ENCODE measurements around the gene SPRY4. TPM values are rescaled to one million over a fixed set of nuclear protein-coding genes. Genes with fewer than 3 reads are reported as not detected.

Gene SPRY4
- total RNA-seq, 2 donors from 2014 or later, result 70.2 to 164 TPM

DNA sequence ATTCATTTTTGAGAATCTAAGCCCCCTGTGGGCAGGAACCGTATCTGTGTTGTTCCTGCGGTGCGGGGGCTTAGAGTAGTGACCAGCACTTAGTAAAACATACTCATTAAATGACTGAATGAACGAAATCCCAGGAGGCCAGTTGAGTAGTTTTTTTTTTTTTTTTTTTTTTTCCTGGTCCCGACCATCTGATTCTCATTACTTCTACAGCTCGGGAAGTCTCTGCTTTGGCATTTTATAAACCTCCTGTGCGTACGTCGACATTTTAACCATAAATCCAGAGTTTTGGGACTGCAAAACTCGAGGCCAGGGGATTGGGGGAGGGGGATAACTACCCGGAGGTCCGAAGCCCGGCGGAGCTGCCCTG lies 31.5 kb upstream of the SPRY4 start:
- DNase-seq, result no peak
- Histone ChIP-seq H3K36me3 (ENCODE audit: control insufficient read depth, insufficient read depth, low read length) (no peaks in the 10 kb centered on the region), H3K27me3 (ENCODE audit: control insufficient read depth, insufficient read depth, low read length, poor library complexity, severe bottlenecking) (no peaks in the 10 kb centered on the region), H3K4me3 (ENCODE audit: low read length) (peak overlapping the region; percentile 72), H3K9me3 (ENCODE audit: control insufficient read depth, low read length) (no peaks in the 10 kb centered on the region), H3K9ac (ENCODE audit: extremely low read depth, low read length, poor library complexity, severe bottlenecking) (peak overlapping the region; percentile 69), H3K27ac (ENCODE audit: low read depth, low read length) (peak overlapping the region; percentile 91), H3K4me1 (ENCODE audit: control insufficient read depth, insufficient read depth, low read length) (peaks cover 23% of the 10 kb centered on the region)
- Mint-ChIP-seq H3K4me3 (peak overlapping the region; percentile 50), H3K36me3 (ENCODE audit: low read depth) (peaks cover 3% of the 10 kb centered on the region), H3K27ac (peak overlapping the region; percentile 92), H3K4me1 (peaks cover 54% of the 10 kb centered on the region), H3K27me3 (ENCODE audit: insufficient read depth) (no peaks in the 10 kb centered on the region), H3K9me3 (no peaks in the 10 kb centered on the region)
- TF ChIP-seq CTCF (conservative IDR thresholded peaks at IDR 0.05), result no peak
- WGBS, 2 experiments (ENCODE audit: insufficient coverage in 1 of 2, insufficient read length in 1 of 2), result 10 to 16% methylated on average over 4 to 14 of the region's 14 CpGs

DNA sequence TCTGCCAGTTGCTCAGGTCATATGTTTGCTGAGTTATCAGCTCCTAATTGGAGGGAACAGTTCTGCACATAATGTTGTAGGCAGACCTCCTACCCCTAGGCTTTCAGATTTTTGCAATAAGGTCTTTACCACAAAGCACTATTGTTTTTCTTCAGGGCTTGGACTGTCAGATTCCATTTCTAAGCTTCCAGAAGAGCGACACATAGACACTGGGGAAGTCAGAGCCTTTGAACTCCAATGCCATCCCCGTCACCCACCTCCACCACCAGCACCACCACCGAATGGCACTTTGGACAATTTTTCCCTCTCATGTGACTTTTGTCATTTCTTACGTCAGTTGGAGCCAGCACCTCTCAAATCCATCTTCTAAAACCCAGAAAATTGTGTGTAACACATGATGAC lies 28.3 kb upstream of the SPRY4 start:
- Histone ChIP-seq H3K9ac (ENCODE audit: extremely low read depth, low read length, poor library complexity, severe bottlenecking) (no peak overlapping the region), H3K27me3 (ENCODE audit: control insufficient read depth, insufficient read depth, low read length, poor library complexity, severe bottlenecking) (no peaks in the 10 kb centered on the region), H3K4me1 (ENCODE audit: control insufficient read depth, insufficient read depth, low read length) (peaks cover 8% of the 10 kb centered on the region), H3K36me3 (ENCODE audit: control insufficient read depth, insufficient read depth, low read length) (no peaks in the 10 kb centered on the region), H3K4me3 (ENCODE audit: low read length) (no peak overlapping the region), H3K27ac (ENCODE audit: low read depth, low read length) (no peak overlapping the region), H3K9me3 (ENCODE audit: control insufficient read depth, low read length) (no peaks in the 10 kb centered on the region)
- Mint-ChIP-seq H3K4me1 (peaks cover 24% of the 10 kb centered on the region), H3K9me3 (peaks cover 2% of the 10 kb centered on the region), H3K4me3 (no peak overlapping the region), H3K36me3 (ENCODE audit: low read depth) (peaks cover 13% of the 10 kb centered on the region), H3K27ac (no peak overlapping the region), H3K27me3 (ENCODE audit: insufficient read depth) (no peaks in the 10 kb centered on the region)
- DNase-seq, result no peak
- no peak for TF ChIP-seq CTCF (conservative IDR thresholded peaks at IDR 0.05)
- 92 to 94% methylated on average over 1 to 4 of the region's 4 CpGs for WGBS, 2 experiments (ENCODE audit: insufficient coverage in 1 of 2, insufficient read length in 1 of 2)

GRCh38 chr5:142350021-142350420 lies 25.2 kb upstream of the SPRY4 start:
- Histone ChIP-seq H3K27ac (ENCODE audit: low read depth, low read length) (no peak overlapping the region), H3K4me1 (ENCODE audit: control insufficient read depth, insufficient read depth, low read length) (no peaks in the 10 kb centered on the region), H3K4me3 (ENCODE audit: low read length) (no peak overlapping the region), H3K9ac (ENCODE audit: extremely low read depth, low read length, poor library complexity, severe bottlenecking) (no peak overlapping the region), H3K36me3 (ENCODE audit: control insufficient read depth, insufficient read depth, low read length) (peaks cover 21% of the 10 kb centered on the region), H3K9me3 (ENCODE audit: control insufficient read depth, low read length) (peaks cover 25% of the 10 kb centered on the region), H3K27me3 (ENCODE audit: control insufficient read depth, insufficient read depth, low read length, poor library complexity, severe bottlenecking) (no peaks in the 10 kb centered on the region)
- Mint-ChIP-seq H3K27ac (no peak overlapping the region), H3K4me3 (no peak overlapping the region), H3K9me3 (peaks cover 25% of the 10 kb centered on the region), H3K27me3 (ENCODE audit: insufficient read depth) (no peaks in the 10 kb centered on the region), H3K36me3 (ENCODE audit: low read depth) (peaks cover 35% of the 10 kb centered on the region), H3K4me1 (peaks cover 6% of the 10 kb centered on the region)
- TF ChIP-seq CTCF (conservative IDR thresholded peaks at IDR 0.05), result no peak
- DNase-seq, result no peak
